ENCODE results near the gene MAP1A. TPM values are rescaled to one million over a fixed set of nuclear protein-coding genes. Genes with fewer than 3 reads are reported as not detected.

The MAP1A gene
- total RNA-seq, 1 donor from 2014 or later = 16.9 TPM

DNA sequence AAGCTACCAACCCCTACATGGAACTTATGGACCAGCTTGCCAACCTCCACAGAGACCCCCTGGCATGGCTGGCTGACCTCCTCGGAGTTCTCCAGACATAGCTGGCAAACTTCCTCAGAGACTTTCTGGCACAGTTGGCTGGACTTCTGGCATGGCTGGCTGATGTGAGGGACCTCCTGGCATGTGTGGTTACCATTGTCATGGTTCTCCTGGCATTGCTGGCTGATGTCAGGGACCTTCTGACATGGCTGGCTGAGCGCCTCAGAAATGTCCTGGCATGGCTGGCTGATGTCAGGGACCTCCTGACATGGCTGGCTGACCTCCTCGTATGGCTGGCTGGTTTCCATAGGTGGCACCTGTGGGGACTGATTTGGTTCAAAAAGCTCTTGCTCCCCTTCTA lies 17.5 kb downstream of the MAP1A start:
- intact Hi-C loops (cut with DNase I) = no loop called here
- DNase-seq (ENCODE audit: extremely low spot score in 2 of 2) = no peak
- Histone ChIP-seq H3K36me3 (peaks cover 0 to 13% of the 10 kb centered on the region in 2 donors), H3K27ac (no peak overlapping the region), H3K4me3 (no peak overlapping the region), H3K4me1 (peaks cover 8% of the 10 kb centered on the region), H3K9me3 (no peaks in the 10 kb centered on the region), H3K27me3 (no peaks in the 10 kb centered on the region)
- no peak for TF ChIP-seq POLR2AphosphoS5 (IDR thresholded peaks at IDR 0.05; ENCODE audit: insufficient read depth in 1 of 2, low read depth in 1 of 2)

DNA sequence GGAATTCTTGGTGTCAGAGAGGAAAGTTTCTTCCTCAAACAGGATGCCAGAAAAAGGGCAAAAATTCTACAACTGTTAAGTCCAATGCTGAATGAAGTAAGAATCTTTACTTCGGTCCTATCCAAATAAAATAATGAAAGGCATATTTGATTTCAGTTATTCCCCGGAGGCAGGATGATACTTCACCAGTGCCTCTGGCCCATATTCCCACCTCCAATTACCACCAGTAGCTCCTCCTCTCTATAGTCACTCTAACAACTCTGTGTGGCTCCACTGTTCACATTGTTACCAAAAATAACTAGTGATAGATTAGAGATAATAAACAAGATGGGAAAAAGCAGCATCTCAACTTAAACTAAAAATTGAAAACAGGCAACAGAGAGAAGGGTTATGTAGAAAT lies 20.7 kb downstream of the MAP1A start:
- Histone ChIP-seq H3K4me3 (no peak overlapping the region), H3K27ac (no peak overlapping the region), H3K4me1 (no peaks in the 10 kb centered on the region), H3K36me3 (peaks cover 0 to 13% of the 10 kb centered on the region in 2 donors), H3K9me3 (no peaks in the 10 kb centered on the region), H3K27me3 (no peaks in the 10 kb centered on the region)
- DNase-seq (ENCODE audit: extremely low spot score in 2 of 2) = no peak
- intact Hi-C loops (cut with DNase I) = no loop called here
- TF ChIP-seq, protein P1, sequence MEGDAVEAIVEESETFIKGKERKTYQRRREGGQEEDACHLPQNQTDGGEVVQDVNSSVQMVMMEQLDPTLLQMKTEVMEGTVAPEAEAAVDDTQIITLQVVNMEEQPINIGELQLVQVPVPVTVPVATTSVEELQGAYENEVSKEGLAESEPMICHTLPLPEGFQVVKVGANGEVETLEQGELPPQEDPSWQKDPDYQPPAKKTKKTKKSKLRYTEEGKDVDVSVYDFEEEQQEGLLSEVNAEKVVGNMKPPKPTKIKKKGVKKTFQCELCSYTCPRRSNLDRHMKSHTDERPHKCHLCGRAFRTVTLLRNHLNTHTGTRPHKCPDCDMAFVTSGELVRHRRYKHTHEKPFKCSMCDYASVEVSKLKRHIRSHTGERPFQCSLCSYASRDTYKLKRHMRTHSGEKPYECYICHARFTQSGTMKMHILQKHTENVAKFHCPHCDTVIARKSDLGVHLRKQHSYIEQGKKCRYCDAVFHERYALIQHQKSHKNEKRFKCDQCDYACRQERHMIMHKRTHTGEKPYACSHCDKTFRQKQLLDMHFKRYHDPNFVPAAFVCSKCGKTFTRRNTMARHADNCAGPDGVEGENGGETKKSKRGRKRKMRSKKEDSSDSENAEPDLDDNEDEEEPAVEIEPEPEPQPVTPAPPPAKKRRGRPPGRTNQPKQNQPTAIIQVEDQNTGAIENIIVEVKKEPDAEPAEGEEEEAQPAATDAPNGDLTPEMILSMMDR (IDR thresholded peaks at IDR 0.05) = no peak
- TF ChIP-seq POLR2A (IDR thresholded peaks at IDR 0.05) (no peak), POLR2AphosphoS5 (IDR thresholded peaks at IDR 0.05; ENCODE audit: insufficient read depth in 1 of 2, low read depth in 1 of 2) (no peak)

DNA sequence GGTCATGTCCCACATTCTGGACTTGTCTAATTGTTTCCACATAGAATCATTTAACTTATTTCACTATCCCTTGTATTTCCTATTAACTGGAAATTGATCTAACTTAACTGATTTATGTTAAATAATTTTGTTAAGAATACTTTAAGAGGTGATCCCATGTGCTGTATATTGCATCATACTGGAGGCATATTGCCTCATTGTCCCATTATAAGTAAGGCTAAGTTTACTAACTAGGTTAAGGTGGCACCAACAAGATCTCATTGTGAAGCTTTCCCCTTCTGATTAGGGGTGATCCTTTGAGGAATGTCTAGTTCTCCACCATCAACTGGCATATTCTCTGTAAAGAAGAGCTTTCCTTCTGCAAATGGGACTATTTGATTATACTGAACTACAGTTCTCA lies 24.4 kb downstream of the MAP1A start:
- Histone ChIP-seq H3K36me3 (peaks cover 0 to 3% of the 10 kb centered on the region in 2 donors), H3K4me3 (no peak overlapping the region), H3K4me1 (no peaks in the 10 kb centered on the region), H3K9me3 (peaks cover 3% of the 10 kb centered on the region), H3K27ac (no peak overlapping the region), H3K27me3 (no peaks in the 10 kb centered on the region)
- intact Hi-C loops (cut with DNase I) = no loop called here
- DNase-seq (ENCODE audit: extremely low spot score in 2 of 2) = no peak
- no peak for TF ChIP-seq POLR2A (IDR thresholded peaks at IDR 0.05)
- TF ChIP-seq, protein P1 (IDR thresholded peaks at IDR 0.05) = no peak
- TF ChIP-seq POLR2AphosphoS5 (IDR thresholded peaks at IDR 0.05; ENCODE audit: insufficient read depth in 1 of 2, low read depth in 1 of 2) = no peak

DNA sequence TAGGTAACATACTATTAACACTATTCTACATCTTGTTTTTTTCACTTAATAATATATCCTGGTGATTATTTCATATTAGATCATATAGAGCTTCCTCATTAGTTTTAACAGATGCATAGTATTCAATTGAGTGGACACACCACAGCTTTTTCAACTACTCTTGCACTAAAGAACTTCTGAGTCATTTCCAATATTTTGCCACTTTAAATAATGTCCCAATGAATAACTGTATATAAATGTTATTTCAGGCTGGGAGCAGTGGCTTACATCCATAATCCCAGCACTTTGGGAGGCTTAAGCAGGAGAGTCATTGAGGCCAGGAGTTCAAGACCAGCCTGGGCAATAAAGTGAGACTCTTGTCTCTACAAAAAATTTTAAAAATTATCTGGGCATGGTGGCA lies 26.9 kb downstream of the MAP1A start:
- DNase-seq (ENCODE audit: extremely low spot score in 2 of 2) = no peak
- H3K36me3 ChIP-seq = peaks cover 0 to under 1% of the 10 kb centered on the region in 2 donors
- no peaks in the 10 kb centered on the region for H3K4me1 ChIP-seq
- H3K27ac ChIP-seq = no peak overlapping the region
- H3K27me3 ChIP-seq = no peaks in the 10 kb centered on the region
- TF ChIP-seq POLR2A (IDR thresholded peaks at IDR 0.05) = no peak
- TF ChIP-seq, protein P1 (IDR thresholded peaks at IDR 0.05) = no peak
- no peak for TF ChIP-seq POLR2AphosphoS5 (IDR thresholded peaks at IDR 0.05; ENCODE audit: insufficient read depth in 1 of 2, low read depth in 1 of 2)
- H3K9me3 ChIP-seq = peaks cover 3% of the 10 kb centered on the region
- intact Hi-C loops (cut with DNase I) = no loop called here
- H3K4me3 ChIP-seq = no peak overlapping the region

DNA sequence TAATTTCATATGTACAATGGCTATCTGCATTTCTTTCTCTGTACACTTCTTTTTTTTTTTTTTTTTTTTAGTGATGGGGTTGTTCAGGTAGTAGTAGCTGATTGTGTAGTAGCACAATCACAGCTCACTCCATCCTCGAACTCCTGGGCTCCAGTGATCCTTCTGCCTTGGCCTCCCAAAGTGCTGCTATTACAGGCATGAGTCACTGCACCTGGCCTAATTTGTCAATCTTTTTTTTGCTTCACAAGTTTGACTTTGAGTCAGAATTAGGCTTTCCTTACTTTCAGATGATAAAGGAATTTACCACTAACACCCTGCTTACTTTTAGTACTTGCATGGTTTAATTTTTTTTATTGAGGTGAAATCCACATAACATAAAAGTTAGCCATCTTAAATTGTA lies 28.0 kb downstream of the MAP1A start:
- no peak for DNase-seq (ENCODE audit: extremely low spot score in 2 of 2)
- Histone ChIP-seq H3K27ac (no peak overlapping the region), H3K4me3 (no peak overlapping the region), H3K4me1 (no peaks in the 10 kb centered on the region), H3K36me3 (no peaks in the 10 kb centered on the region), H3K27me3 (no peaks in the 10 kb centered on the region), H3K9me3 (peaks cover 3% of the 10 kb centered on the region)
- intact Hi-C loops (cut with DNase I) = no loop called here
- TF ChIP-seq, protein P1 (IDR thresholded peaks at IDR 0.05) = no peak
- TF ChIP-seq POLR2A (IDR thresholded peaks at IDR 0.05) (no peak), POLR2AphosphoS5 (IDR thresholded peaks at IDR 0.05; ENCODE audit: insufficient read depth in 1 of 2, low read depth in 1 of 2) (no peak)

Data from vagina (tissue), 2 donors.